ENCODE data around the gene CALB2.

The CALB2 gene

GRCh38 chr16:71389330-71389729 is 30.8 kb downstream of the CALB2 start:
- DNase-seq = no peak

GRCh38 chr16:71396594-71396993 is 38.1 kb downstream of the CALB2 start:
- no peak for DNase-seq

- no peak for DNase-seq
Observed at GRCh38 chr16:71399801-71400563, 41.5 kb downstream of the CALB2 start.

GRCh38 chr16:71402007-71402406 is 43.5 kb downstream of the CALB2 start:
- DNase-seq = no peak

GRCh38 chr16:71402674-71403073 is 44.2 kb downstream of the CALB2 start:
- no peak for DNase-seq

GRCh38 chr16:71404364-71404763 is 45.8 kb downstream of the CALB2 start:
- DNase-seq = no peak

GRCh38 chr16:71406316-71406715 is 47.8 kb downstream of the CALB2 start:
- no peak for DNase-seq

GRCh38 chr16:71406724-71407123 is 48.2 kb downstream of the CALB2 start:
- no peak for DNase-seq

- no peak for DNase-seq
Observed at GRCh38 chr16:71407731-71408130, 49.2 kb downstream of the CALB2 start.

GRCh38 chr16:71408536-71408935 is 50.0 kb downstream of the CALB2 start:
- no peak for DNase-seq

GRCh38 chr16:71409011-71409775 is 50.7 kb downstream of the CALB2 start:
- DNase-seq = no peak

GRCh38 chr16:71410146-71410545 is 51.6 kb downstream of the CALB2 start:
- no peak for DNase-seq

GRCh38 chr16:71412270-71413160 is 54.0 kb downstream of the CALB2 start:
- peak; percentile 46 for DNase-seq

- DNase-seq = no peak
Observed at GRCh38 chr16:71413341-71413740, 54.8 kb downstream of the CALB2 start.

GRCh38 chr16:71414038-71414437 is 55.5 kb downstream of the CALB2 start:
- no peak for DNase-seq

GRCh38 chr16:71421911-71422310 is 63.4 kb downstream of the CALB2 start:
- DNase-seq = no peak

- no peak for DNase-seq
Observed at GRCh38 chr16:71423016-71423415, 64.5 kb downstream of the CALB2 start.

- no peak for DNase-seq
Observed at GRCh38 chr16:71423865-71424264, 65.3 kb downstream of the CALB2 start.

GRCh38 chr16:71424626-71425025 is 66.1 kb downstream of the CALB2 start:
- DNase-seq = no peak

GRCh38 chr16:71425746-71426068 is 67.2 kb downstream of the CALB2 start:
- DNase-seq = no peak

- DNase-seq = no peak
Observed at GRCh38 chr16:71426069-71426879, 67.8 kb downstream of the CALB2 start.

GRCh38 chr16:71426880-71427615 is 68.5 kb downstream of the CALB2 start:
- DNase-seq = no peak

All from central memory CD4-positive, alpha-beta T cell (primary cell).